GM18499 (cell line): Measurements from ENCODE around the gene MAB21L3.

Experiments
- ATAC-seq: cut with Tn5 transposase; IDR thresholded peaks from one replicate; pipeline ENCODE4 v1.9.1; 2021; ENCODE audit warnings: moderate number of reproducible peaks; ENCODE audit not compliant: insufficient read depth, unreplicated experiment

Gene MAB21L3

DNA sequence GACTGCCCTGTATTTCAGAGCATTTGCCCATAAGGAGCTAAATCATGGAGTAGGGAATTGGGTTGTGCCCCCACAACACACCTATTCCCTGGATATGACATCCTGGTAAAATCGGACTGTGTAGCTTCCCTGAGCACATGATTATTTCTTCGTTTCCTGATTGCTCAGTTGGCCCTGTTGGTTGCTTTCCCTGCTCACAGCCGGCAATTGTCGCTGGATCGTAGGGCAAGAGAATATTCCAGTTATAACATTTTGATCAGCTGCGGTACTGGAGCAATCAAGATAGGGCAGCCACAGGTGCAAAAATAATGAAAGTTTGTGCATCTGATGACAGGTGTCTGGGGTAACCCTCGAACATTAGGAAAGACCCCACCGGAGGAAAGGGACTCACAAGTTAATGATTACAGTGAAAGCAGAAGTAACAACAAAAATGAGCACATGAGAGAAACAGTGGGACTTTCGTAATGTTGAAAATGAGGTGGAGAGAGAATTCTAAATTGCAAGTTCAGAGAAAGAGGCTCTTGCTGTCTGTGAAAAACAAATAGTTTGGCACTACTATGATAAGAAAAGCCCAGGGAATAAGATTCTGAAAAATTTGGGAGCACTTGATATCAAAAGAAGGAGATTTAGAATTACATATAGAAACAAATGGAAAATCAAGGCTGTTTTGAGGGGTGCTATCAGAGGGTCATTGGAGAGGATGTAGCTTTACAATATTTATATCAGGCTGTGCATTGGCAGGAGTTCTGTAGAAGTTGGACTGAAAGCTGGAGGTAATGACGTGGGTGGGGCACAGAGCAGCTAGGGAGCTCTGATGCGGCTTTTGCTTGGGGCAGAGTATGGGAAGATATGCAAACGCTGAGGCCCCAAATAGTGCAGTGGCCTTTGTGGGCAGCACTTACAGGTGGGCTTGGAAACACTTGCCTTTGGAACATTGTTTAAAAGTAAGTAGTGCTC lies at the start of gene MAB21L3:
Gene MAB21L3 (plus strand): TSS at position 833 of the 957 bp plus-strand sequence. CDS start 1,217 bp downstream, outside the sequence.
- no peak for ATAC-seq

DNA sequence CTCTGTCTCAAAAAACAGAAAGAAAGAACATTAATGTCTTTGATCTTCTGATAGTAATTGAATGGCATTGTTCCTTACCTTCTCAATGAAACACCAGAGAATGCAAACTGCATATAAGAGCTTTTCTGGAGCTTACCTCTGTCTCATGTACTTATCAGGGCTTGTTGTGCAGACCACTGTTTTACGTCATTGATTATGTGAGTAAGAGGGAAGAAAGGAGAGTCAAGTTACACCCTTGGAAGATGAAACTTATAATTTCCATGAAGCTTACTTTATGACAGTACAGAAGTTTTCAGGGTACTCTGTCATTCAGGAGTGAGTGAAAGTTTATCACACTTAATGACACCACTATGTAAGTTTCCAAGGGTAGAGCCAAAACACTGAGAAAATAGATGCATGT lies 49.0 kb upstream of the MAB21L3 start:
- no peak for ATAC-seq

DNA sequence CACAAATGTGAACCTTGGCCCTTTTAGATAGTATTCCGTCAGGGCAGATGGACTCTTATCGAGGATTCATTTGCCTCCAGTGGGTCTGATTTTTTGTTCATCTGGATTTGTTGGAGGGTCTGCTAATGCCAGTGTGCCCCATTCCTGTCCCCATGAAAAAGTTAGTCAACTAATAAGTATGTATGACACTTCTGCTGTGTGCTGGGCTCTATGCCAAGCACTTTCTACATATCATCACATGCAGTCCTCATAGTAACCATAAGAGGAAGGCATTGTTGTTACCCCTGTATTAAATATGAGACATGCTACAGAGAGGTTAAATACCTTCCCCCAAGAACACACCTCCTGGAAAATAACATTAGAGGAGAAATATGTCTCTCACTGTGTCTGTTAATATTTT lies 46.6 kb upstream of the MAB21L3 start:
- ATAC-seq, result no peak

DNA sequence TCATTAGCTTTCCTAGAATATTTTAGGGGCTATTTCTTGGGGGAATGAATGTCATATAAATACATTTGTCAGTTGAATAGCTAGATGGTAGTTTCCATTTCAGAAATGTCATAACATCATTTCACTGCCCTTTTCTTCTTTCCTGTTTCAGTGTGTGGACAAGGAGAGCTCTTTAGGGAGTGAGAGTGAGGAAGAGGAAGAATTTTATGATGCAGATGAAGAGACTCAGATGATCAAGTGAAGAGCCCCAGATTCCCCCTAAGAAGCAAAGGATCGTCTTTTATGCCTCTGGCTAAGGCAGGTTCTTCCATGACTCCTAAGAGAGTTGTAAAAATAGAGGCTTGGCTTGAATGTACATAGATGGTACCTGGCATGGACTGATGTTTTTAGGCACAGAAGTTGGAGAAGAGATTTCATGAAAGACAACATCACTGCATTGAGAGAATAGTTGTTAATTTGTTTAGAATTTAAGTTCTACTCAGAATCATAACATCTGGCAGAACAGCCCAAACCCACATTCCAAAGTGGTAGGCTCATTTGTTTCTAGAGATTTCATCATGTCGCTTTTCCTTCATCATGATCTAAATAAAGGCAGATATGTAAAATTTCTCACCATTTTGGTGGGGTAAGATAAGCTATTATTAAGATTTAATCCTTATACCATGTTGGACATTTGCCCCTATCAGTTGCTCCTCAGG lies 44.2 kb upstream of the MAB21L3 start:
- no peak for ATAC-seq

DNA sequence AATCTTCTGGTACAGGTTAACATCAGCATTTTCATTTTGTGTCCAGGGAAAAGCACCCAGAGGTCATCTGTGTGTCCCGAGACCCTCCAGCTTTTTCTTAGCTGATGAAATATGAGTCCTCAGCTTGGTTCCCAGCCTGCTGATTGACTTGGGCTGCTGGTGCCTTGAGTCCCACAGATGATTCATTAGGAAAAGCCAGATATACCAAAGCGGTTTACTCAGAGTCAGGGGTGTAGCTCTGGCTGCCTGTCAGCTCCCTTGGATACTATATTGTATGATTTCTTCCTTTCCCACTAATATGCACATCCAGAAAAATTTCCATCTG lies 43.7 kb upstream of the MAB21L3 start:
- ATAC-seq, result no peak

DNA sequence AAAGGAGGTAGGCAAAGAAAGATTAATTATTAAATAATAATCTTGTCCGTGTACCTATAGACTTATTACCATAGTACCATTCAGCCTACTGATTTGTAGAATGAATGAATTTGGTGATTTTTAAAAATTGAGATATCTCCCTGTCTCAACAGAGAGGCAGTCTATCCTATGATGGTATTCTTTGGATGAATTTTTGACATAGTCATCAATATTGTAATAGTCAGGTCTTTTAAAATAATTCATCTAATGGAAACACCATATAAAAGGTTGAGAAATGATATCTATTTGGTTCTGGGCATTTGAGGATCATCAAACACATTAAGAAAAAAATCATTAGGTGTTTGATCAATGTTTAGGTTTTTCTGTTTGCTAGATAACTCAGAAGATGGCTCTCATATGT lies 35.6 kb upstream of the MAB21L3 start:
- no peak for ATAC-seq

DNA sequence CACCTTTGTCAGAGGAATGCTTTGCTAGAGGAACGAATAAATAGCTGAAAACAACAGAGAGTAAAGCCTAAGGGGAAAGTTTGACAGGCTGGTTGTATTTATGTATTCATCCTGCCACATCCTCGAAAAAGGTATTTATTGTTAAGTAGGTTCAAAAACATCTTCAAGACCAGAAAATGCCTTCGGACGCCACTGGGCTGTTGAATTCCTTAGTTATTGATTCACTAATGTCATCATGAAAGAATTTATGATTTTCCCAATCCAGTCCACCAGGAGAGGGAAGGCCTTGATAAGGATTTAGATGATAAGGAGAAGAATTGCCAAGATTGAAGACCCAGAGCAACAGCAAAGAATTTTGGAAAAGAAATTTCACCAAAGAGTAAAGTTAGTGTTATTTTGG lies 35.2 kb upstream of the MAB21L3 start:
- ATAC-seq, result no peak

DNA sequence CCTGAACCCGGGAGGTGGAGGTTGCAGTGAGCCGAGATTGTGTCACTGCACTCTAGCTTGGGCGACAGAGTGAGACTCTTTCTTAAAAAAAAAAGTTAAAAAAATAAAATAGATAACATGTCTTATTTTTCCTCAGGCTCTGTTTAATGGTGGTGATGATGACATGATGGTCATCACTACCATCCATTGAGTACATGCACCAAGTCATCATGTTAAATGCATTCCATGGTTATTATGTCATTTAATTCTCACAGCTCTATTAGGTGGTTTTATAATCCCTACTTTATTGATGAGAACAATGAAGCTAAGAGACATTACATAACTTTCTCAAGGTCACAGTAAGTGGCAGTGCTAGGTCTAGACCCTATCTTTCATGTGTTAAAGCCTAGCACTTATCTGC lies 34.4 kb upstream of the MAB21L3 start:
- no peak for ATAC-seq

DNA sequence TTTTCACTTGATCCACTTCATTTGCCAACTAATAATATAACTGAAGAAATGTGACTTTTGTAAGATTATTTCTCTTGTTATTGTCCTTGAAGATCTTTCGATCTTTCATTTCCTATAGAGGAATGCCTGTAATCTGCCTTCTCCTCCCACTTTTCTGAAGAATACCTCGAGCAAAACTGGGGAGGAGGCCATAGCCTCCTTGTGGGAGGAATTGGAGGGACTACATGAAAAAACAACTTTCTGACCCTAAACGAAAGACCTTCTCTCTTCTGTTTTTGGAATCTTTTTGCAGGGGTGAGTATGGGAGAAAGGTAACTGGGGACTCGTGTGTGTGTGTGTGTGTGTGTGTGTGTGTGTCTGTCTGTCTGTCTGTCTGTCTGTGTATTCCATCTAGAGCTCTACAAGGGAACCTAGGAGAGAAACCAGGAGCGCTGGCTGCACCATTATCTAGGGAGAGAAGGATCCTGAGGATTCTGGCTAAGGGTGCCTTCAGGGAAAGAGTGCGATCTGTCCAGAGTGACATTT lies 32.4 kb upstream of the MAB21L3 start:
- ATAC-seq, result no peak

DNA sequence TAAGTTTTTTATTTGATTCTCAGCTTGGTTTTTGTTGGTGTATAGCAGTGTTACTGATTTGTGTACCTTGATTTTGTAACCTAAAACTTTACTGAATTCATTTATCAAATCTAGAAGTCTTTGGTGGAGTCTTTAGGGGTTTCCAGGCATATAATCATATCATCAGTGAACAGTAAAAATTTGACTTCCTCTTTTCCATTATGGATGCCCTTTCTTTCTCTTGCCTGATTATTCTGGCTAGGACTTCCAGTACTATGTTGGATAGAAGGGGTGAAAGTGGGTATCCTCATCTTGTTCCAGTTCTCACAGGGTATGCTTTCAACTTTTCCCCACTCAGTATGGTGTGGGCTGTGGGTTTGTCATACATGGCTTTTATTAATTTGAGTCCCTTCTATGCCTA lies 23.6 kb upstream of the MAB21L3 start:
- no peak for ATAC-seq

DNA sequence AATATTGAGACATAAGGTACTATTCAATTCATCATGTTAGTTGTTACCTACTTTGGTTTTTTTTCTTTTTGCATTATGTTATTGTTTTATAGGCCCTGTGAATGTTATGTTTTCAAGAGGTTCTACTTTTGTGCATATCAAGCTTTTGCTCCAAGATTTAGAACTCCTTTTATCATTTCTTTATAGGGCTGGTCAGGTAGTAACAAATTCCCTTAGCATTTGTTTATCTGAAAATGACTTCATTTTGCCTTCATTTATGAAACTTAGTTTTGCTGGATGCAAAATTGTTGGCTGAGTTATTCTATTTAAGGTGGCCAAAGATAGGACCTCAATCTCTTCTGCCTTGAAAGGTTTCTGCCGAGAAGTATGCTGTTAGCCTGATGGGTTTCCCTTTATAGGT lies 21.3 kb upstream of the MAB21L3 start:
- no peak for ATAC-seq

DNA sequence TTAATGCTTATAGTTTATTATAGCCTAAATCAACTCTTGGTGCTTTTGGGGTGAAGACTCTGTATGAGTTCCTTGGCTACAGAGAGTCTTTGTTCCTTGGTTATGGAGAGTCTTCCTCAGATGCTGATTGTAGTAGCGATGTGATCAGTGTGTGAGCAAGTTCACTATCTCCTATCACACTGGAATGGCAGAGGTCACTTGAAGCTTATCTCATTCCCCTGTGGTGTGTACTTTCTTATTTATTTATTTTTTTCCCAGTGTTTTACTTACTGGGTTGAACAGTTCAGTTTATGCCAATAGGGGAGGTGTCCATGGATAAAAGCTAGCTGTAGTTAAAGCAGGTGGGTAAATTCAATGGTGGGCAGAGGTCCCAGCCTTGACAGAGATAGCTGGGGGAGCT lies 20.1 kb upstream of the MAB21L3 start:
- no peak for ATAC-seq

DNA sequence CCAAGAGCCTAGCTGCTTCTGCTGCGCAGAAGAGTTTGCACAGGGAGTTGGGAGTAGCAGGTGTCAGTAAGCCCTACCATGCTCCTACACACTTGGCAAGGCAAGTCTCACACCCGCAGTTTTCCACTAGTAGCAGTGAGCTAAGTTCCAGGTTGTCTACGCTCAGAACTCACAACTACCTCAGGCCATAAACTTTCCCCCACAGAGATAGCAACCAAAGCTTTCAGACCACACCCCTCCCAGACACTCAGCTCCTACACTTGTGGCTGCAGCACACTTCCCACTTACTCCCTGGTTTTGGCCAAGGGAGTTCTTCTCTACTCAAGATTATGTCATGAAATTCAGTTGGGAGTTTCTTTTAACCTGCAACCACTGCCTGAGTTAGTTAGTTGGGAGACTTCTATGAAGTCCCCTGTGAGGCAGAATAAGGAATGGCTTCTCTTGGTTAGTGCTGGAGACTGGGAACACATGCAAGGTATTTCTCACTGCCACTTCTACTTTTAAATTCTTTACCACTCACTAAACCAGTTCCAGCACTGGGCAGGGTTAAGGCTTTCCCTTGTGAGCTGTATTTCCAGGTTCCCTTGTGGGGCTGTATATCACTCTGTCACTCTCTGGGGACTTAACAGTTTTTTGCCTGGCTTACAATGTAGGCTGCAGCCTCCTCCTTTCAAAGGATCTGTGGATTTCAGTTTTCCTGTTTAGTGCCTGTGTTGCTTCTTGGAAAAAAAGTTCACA lies 18.3 kb upstream of the MAB21L3 start:
- no peak for ATAC-seq

DNA sequence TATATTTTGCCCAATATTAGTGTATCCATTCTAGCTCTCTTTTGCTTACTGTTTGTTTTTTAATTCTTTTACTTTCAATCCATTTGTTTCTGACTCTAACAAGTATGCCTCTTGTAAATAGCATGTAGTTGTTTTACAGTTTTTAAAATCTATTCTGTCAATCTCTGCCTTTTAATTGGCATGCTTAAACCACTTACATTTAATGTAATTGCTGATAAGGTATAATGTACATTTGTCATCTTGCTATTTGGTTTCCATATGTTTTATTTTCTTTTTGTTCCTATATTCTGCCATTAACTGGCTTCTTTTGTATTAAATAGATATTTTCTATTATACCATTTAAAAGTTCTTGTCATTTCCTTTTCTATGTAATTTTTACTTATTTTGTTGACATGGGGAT lies 16.2 kb upstream of the MAB21L3 start:
- ATAC-seq, result no peak

DNA sequence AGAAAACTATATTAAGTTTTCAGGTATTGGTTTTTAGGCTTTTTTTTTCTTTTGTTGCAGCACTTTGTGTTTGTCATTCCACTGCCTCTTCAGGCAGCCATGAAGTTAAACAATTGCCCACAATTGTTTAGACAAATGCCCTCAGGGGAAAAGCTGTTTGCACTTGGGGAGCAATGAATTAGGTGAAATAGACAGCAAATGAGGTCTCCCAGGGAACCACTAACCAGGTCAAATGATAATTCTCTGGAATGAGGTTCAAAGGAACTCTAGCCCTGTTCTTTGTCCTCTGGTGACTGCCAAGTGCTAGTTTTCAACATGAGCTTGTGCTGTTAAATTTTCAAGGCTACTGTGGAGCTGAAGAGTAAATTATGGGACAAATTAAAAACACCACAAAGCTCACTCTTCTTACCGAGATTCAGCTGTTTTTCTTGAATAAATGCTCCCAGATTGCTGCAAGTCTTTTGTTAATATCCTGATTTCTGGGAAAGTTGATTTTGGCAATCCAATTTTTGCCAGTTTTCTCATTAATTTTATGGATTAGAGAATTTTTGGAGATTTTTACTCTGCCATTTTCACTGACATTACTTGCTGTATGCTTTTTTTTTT lies 15.1 kb upstream of the MAB21L3 start:
- ATAC-seq, result no peak

DNA sequence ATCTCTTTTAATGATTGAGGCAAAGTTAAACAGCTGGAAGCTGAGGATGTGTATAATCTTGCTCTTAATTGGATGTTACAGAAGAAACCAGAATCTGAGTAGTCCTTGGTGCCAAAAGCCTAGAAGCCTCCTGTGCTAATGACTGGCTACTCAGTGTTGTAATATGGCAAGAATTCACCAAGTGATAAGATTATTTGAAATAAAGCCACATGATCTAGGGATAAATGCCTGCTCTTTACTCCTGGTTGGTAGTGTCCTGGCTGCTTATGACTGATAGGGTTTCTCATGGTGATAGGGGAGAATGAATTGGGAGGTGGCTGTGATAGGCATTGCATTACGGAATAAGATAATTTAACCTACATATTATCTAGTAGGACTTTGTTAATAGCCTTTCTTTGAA lies 13.6 kb upstream of the MAB21L3 start:
- ATAC-seq, result no peak

DNA sequence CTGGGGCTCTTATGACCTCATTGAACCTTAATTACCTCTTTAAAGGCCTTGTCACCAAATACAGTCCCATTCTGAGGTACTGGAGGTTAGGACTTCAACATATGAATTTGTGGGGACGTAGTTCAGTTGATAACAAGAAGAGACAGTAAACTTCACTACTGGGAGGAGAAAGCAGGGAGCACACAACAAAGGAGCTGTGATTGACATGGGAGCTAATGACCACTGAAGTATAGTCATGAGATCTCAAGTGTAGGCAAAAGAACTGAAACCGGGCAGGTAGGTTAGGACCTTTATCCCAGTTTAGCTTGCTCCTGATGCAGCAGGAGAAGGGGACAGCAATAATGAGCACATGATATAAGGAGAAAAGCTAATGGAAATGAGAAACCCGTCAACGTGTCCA lies 11.8 kb upstream of the MAB21L3 start:
- no peak for ATAC-seq

DNA sequence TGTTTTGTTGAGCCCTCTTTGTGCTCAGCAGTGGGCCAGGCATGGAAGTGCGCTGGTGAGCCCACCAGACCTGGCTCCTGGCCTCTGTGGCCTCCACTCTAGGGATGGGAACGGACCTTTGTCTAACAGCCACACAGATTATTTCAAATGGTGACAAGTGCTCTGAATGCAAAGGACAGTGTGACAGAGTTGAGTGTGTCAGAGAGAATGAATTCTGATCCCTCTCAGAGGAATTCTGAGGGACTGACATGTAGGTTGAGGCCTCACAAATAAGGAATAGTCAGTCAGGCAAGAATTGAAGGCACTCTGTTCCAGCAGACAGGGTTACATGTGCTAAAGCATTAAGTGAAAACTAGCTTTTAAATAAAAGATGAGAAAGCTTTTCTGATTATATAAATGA lies 11.3 kb upstream of the MAB21L3 start:
- ATAC-seq, result no peak

DNA sequence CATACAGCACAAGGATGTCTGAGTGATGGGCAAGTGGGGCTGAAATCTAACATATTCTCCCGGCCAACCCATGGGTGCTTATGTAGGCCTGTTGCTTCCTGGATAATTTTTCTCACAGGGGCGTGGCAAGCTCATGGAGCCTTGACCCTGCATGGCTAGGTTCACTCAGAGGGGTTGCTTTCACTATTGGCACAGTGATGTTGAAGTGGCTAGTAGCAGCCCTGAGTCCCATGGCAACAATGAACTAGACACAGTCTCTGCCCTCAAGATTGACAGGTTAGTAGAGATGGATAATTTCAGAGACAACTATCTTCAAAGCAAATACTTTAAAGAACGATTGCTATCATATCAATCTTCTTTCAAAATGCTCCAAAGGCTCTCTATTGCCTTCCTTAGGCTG lies 6.5 kb upstream of the MAB21L3 start:
- no peak for ATAC-seq

DNA sequence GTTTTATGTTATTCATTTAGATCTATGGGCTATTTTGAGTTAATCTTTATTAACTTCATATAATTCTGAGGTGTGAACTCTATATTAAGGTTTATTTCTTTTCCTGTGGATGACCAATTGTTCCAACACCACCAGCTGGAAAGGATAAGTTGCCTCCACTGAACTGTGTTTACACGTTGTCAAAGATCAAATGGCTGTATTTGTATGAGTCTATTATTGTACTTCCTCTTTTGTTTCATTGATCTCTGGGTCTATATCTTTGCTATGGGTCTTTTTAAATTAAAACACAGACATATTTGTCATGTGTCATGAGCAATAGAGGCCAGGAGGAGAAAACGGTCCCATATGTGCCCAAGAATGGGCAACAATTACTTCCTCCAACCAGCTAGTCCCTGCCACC lies 5.2 kb upstream of the MAB21L3 start:
- no peak for ATAC-seq
